ENCODE results near the gene SPOUT1.

DNA sequence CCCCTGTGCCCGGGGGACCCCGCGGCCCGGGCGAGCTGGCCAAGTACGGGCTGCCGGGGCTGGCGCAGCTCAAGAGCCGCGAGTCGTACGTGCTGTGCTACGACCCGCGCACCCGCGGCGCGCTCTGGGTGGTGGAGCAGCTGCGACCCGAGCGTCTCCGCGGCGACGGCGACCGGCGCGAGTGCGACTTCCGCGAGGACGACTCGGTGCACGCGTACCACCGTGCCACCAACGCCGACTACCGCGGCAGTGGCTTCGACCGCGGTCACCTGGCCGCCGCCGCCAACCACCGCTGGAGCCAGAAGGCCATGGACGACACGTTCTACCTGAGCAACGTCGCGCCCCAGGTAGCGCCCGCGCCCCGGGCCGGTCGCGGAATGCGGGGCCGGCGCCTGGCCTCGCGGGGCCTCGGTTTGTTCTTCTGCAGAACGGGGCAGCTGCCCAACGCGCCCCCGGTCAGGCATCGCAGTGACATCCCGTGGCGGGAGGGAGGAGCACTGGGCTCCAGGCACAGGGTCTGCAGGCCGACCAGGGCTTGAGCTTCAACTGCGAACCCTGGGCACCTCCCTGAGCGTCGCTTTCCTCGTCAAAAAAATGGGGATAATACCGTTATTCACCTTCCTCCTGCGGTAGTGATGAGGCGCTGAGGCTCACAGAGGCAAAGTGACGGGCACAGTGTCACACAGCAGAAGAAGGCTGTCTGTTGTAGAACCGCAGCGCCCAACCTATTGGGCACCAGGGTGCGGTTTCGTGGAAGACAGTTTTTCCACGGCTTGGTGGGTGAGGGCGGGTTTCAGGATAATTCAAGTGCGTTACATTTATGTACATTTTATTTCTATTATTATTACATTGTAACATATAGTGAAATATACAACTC lies 10.5 kb downstream of the SPOUT1 start:
- TF ChIP-seq, protein P1, sequence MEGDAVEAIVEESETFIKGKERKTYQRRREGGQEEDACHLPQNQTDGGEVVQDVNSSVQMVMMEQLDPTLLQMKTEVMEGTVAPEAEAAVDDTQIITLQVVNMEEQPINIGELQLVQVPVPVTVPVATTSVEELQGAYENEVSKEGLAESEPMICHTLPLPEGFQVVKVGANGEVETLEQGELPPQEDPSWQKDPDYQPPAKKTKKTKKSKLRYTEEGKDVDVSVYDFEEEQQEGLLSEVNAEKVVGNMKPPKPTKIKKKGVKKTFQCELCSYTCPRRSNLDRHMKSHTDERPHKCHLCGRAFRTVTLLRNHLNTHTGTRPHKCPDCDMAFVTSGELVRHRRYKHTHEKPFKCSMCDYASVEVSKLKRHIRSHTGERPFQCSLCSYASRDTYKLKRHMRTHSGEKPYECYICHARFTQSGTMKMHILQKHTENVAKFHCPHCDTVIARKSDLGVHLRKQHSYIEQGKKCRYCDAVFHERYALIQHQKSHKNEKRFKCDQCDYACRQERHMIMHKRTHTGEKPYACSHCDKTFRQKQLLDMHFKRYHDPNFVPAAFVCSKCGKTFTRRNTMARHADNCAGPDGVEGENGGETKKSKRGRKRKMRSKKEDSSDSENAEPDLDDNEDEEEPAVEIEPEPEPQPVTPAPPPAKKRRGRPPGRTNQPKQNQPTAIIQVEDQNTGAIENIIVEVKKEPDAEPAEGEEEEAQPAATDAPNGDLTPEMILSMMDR (conservative IDR thresholded peaks at IDR 0.05; ENCODE audit: low read depth, low read length) = no peak
- no peak for TF ChIP-seq EZH2 (IDR thresholded peaks at IDR 0.05; ENCODE audit: borderline replicate concordance, low read depth, low read length, poor library complexity, severe bottlenecking)
